Muscle of leg (tissue), 11 donors: Measurements from ENCODE around the gene LCN12. TPM values are rescaled to one million over a fixed set of nuclear protein-coding genes. Genes with fewer than 3 reads are reported as not detected.
"Not testable (repeated sequence)": the region's sequence is repeated elsewhere in the genome, so short reads cannot be mapped to it uniquely, and the experiment has no call there.

Source experiments
- DNase-seq: peaks from one replicate; pipeline ENCODE4 v3.0.0; 2013
- H3K27ac ChIP-seq: one replicate; pipeline ENCODE4 v1.5.1; 2013; ENCODE audit warnings: mild to moderate bottlenecking, low read length, control low read depth
- H3K27me3 ChIP-seq: one replicate; pipeline ENCODE4 v1.6.1; 2013; ENCODE audit warnings: low read length; ENCODE audit not compliant: control insufficient read depth, insufficient read depth
- H3K36me3 ChIP-seq: one replicate; pipeline ENCODE4 v1.6.1; 2013; ENCODE audit warnings: low read length; ENCODE audit not compliant: control insufficient read depth, insufficient read depth
- H3K4me1 ChIP-seq: one replicate; pipeline ENCODE4 v1.6.1; 2013; ENCODE audit warnings: low read length; ENCODE audit not compliant: control insufficient read depth, insufficient read depth
- H3K4me3 ChIP-seq: one replicate; pipeline ENCODE4 v1.5.1; 2013; ENCODE audit warnings: low read length, control low read depth
- H3K9me3 ChIP-seq: replicated peaks from 2 replicates; pipeline ENCODE4 v1.6.1; 2013; ENCODE audit warnings: low read depth, low read length; ENCODE audit not compliant: control insufficient read depth
- WGBS: methylation state at CpG from one replicate; pipeline ENCODE4 v1.1.5; 2013; ENCODE audit warnings: missing lambda C conversion rate; ENCODE audit not compliant: insufficient coverage; 5-methylcytosine and 5-hydroxymethylcytosine counted together
- polyA plus RNA-seq, 8 donors: library from polyadenylated mRNA; unstranded; fragments of 120-200 nt; gene quantifications; one replicate each; pipeline versions ENCODE4 v1.2.1 to v1.2.3, GENCODE V29; 2013; ENCODE audit warnings: inconsistent platforms in 1 of 8, low replicate concordance in 1 of 8; ENCODE audit not compliant: insufficient read length in 8 of 8, insufficient read depth in 1 of 8
- total RNA-seq: library from RNA; stranded (reverse); fragments of 120-200 nt; gene quantifications from one replicate; pipeline ENCODE4 v1.2.4, GENCODE V29; 2013

The LCN12 gene
- total and polyA plus RNA-seq, 9 donors, result 0.10 to 5.3 (median 0.71) TPM; not detected in 1

- peaks cover 11% of the 10 kb centered on the region for H3K36me3 ChIP-seq
- peaks cover 30% of the 10 kb centered on the region for H3K4me1 ChIP-seq
- WGBS, result 55% methylated on average over 15 of the region's 18 CpGs
- H3K27me3 ChIP-seq, result peaks cover 47% of the 10 kb centered on the region
- H3K9me3 ChIP-seq, result no peaks in the 10 kb centered on the region
- H3K27ac ChIP-seq, result no peak overlapping the region
- DNase-seq, result no peak
- H3K4me3 ChIP-seq, result no peak overlapping the region
Measured at GRCh38 chr9:136997830-136998234, 45.8 kb downstream of the LCN12 start.

GRCh38 chr9:137000177-137000930, 48.3 kb downstream of the LCN12 start:
- DNase-seq, result no peak
- peak overlapping the region; percentile 13 for H3K27ac ChIP-seq
- no peaks in the 10 kb centered on the region for H3K9me3 ChIP-seq
- H3K4me3 ChIP-seq, result no peak overlapping the region
- H3K4me1 ChIP-seq, result peaks cover 16% of the 10 kb centered on the region
- 67% methylated on average over 7 of the region's 10 CpGs for WGBS
- H3K36me3 ChIP-seq, result no peaks in the 10 kb centered on the region
- H3K27me3 ChIP-seq, result peaks cover 25% of the 10 kb centered on the region

DNA sequence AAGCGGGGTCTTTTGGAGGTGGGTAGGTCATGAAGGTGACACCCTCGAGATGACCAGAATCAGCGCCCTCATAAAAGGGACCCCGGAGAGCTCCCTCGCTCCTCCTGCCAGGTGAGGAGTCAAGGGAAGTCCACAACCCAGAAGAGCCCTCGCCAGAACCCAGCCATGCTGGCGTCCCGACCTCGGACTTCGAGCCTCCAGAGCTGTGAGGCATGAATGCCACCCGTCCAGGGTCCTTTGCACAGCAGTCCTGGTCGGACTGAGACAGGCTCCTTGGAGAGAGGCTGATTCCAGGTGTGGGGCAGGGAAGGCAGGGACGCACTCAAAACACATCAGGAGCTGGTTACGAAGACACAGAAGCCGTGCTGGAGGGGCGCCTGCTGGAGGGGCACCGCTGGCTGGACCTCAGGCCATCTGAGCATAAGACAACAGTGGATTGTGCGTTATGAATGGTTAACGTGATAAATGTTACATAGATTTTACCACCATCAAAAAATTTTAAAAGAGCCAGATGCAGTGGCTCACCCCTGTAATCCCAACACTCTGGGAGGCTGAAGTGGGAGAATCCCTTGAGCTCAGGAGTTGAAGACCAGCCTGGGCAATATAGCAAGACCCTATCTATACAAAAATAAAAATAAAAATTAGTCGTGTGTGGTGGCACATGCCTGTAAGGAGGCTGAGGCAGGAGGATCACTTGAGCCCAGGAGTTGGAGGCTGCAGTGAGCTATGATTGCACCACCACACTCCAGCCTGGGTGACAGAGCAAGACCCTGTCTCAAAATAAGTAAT, 50.0 kb downstream of the LCN12 start:
- Histone ChIP-seq H3K4me3 (no peak overlapping the region), H3K9me3 (no peaks in the 10 kb centered on the region), H3K27me3 (peaks cover 9% of the 10 kb centered on the region), H3K36me3 (no peaks in the 10 kb centered on the region), H3K4me1 (peaks cover 8% of the 10 kb centered on the region), H3K27ac (no peak overlapping the region)
- WGBS, result 75% methylated on average over 13 of the region's 20 CpGs
- DNase-seq, result no peak

GRCh38 chr9:137002646-137003041, 50.6 kb downstream of the LCN12 start:
- no peak overlapping the region for H3K4me3 ChIP-seq
- H3K4me1 ChIP-seq, result peaks cover 14% of the 10 kb centered on the region
- no peaks in the 10 kb centered on the region for H3K36me3 ChIP-seq
- DNase-seq, result no peak
- peaks cover 3% of the 10 kb centered on the region for H3K27me3 ChIP-seq
- 70% methylated on average over 10 of the region's 10 CpGs for WGBS
- no peaks in the 10 kb centered on the region for H3K9me3 ChIP-seq
- no peak overlapping the region for H3K27ac ChIP-seq

GRCh38 chr9:137004285-137004684, 52.2 kb downstream of the LCN12 start:
- peaks cover 22% of the 10 kb centered on the region for H3K4me1 ChIP-seq
- not testable (repeated sequence) for H3K9me3 ChIP-seq, H3K27ac ChIP-seq, H3K27me3 ChIP-seq, DNase-seq, H3K36me3 ChIP-seq, H3K4me3 ChIP-seq
- WGBS, result 24% methylated on average over 11 of the region's 17 CpGs

Other genes starting within 250 kb of the LCN12 start
Only the 30 nearest of the 33 such genes appear.
- gene LCN10, start 209.3 kb upstream of the LCN12 start, total RNA-seq, result 12.3 TPM
- gene LCN10, start 209.3 kb upstream of the LCN12 start, polyA plus RNA-seq, result 10 to 100 TPM in 4 of 8 donors, 1 to 10 TPM in 4; 2.5 to 15.5 (median 9.8) TPM
- gene LCN6, start 203.7 kb upstream of the LCN12 start, total RNA-seq, result not detected
- under 1 TPM in 2 of 8 donors, not detected in 6; 0.30 to 0.31 TPM for gene LCN6, start 203.7 kb upstream of the LCN12 start, polyA plus RNA-seq
- 6.9 TPM for gene LCN8, start 194.0 kb upstream of the LCN12 start, total RNA-seq
- gene LCN8, start 194.0 kb upstream of the LCN12 start, polyA plus RNA-seq, result 10 to 100 TPM in 1 of 8 donors, 1 to 10 TPM in 7; 1.6 to 12.8 (median 3.9) TPM
- not detected for gene LCN15, start 187.8 kb upstream of the LCN12 start, total RNA-seq
- 1 to 10 TPM in 1 of 8 donors, under 1 TPM in 7; 0.16 to 4.0 (median 0.68) TPM for gene LCN15, start 187.8 kb upstream of the LCN12 start, polyA plus RNA-seq
- gene TMEM141, start 160.9 kb upstream of the LCN12 start, total RNA-seq, result 43.8 TPM
- 10 to 100 TPM; 34.2 to 53.2 (median 44.6) TPM for gene TMEM141, start 160.9 kb upstream of the LCN12 start, polyA plus RNA-seq
- gene CCDC183, start 155.9 kb upstream of the LCN12 start, total RNA-seq, result 0.84 TPM
- 1 to 10 TPM; 1.2 to 4.6 (median 2.2) TPM for gene CCDC183, start 155.9 kb upstream of the LCN12 start, polyA plus RNA-seq
- gene RABL6, start 144.3 kb upstream of the LCN12 start, total RNA-seq, result 37.6 TPM
- gene RABL6, start 144.3 kb upstream of the LCN12 start, polyA plus RNA-seq, result 10 to 100 TPM; 53.6 to 66.0 (median 61.1) TPM
- gene AJM1, start 109.8 kb upstream of the LCN12 start, total RNA-seq, result 1.2 TPM
- 1 to 10 TPM; 1.5 to 3.7 (median 2.5) TPM for gene AJM1, start 109.8 kb upstream of the LCN12 start, polyA plus RNA-seq
- 145 TPM for gene PHPT1, start 102.9 kb upstream of the LCN12 start, total RNA-seq
- gene PHPT1, start 102.9 kb upstream of the LCN12 start, polyA plus RNA-seq, result 100 to 1,000 TPM; 103 to 137 (median 114) TPM
- gene MAMDC4, start 99.9 kb upstream of the LCN12 start, total RNA-seq, result 4.7 TPM
- 10 to 100 TPM in 2 of 8 donors, 1 to 10 TPM in 6; 2.7 to 33.5 (median 5.7) TPM for gene MAMDC4, start 99.9 kb upstream of the LCN12 start, polyA plus RNA-seq
- gene EDF1, start 86.0 kb upstream of the LCN12 start, total RNA-seq, result 418 TPM
- 100 to 1,000 TPM; 343 to 402 (median 381) TPM for gene EDF1, start 86.0 kb upstream of the LCN12 start, polyA plus RNA-seq
- gene TRAF2, start 65.8 kb upstream of the LCN12 start, total RNA-seq, result 5.4 TPM
- 10 to 100 TPM in 5 of 8 donors, 1 to 10 TPM in 3; 9.1 to 11.9 (median 10.3) TPM for gene TRAF2, start 65.8 kb upstream of the LCN12 start, polyA plus RNA-seq
- gene FBXW5, start 7.5 kb upstream of the LCN12 start, total RNA-seq, result 49.7 TPM
- 10 to 100 TPM; 39.9 to 54.8 (median 45.1) TPM for gene FBXW5, start 7.5 kb upstream of the LCN12 start, polyA plus RNA-seq
- gene C8G, start 7.0 kb upstream of the LCN12 start, total RNA-seq, result 0.58 TPM
- 1 to 10 TPM in 1 of 8 donors, under 1 TPM in 6, not detected in 1; 0.17 to 2.3 (median 0.86) TPM for gene C8G, start 7.0 kb upstream of the LCN12 start, polyA plus RNA-seq
- 8.4 TPM for gene PTGDS, start 25.2 kb downstream of the LCN12 start, total RNA-seq
- gene PTGDS, start 25.2 kb downstream of the LCN12 start, polyA plus RNA-seq, result 10 to 100 TPM in 3 of 8 donors, 1 to 10 TPM in 5; 2.8 to 15.9 (median 7.0) TPM
- 0.53 TPM for gene LCNL1, start 30.7 kb downstream of the LCN12 start, total RNA-seq
- 1 to 10 TPM in 1 of 8 donors, under 1 TPM in 7; 0.12 to 1.3 (median 0.34) TPM for gene LCNL1, start 30.7 kb downstream of the LCN12 start, polyA plus RNA-seq
- gene PAXX, start 40.1 kb downstream of the LCN12 start, total RNA-seq, result 19.1 TPM
- gene PAXX, start 40.1 kb downstream of the LCN12 start, polyA plus RNA-seq, result 10 to 100 TPM; 21.2 to 31.7 (median 27.3) TPM
- 0.27 TPM for gene CLIC3, start 44.3 kb downstream of the LCN12 start, total RNA-seq
- 1 to 10 TPM in 2 of 8 donors, under 1 TPM in 6; 0.34 to 8.4 (median 0.64) TPM for gene CLIC3, start 44.3 kb downstream of the LCN12 start, polyA plus RNA-seq
- 8.3 TPM for gene ABCA2, start 76.0 kb downstream of the LCN12 start, total RNA-seq
- gene ABCA2, start 76.0 kb downstream of the LCN12 start, polyA plus RNA-seq, result 10 to 100 TPM; 15.9 to 24.8 (median 19.0) TPM
- not detected for gene FUT7, start 79.8 kb downstream of the LCN12 start, total RNA-seq
- gene FUT7, start 79.8 kb downstream of the LCN12 start, polyA plus RNA-seq, result under 1 TPM in 4 of 8 donors, not detected in 4; 0.05 to 0.16 (median 0.10) TPM
- 32.1 TPM for gene NPDC1, start 93.9 kb downstream of the LCN12 start, total RNA-seq
- gene NPDC1, start 93.9 kb downstream of the LCN12 start, polyA plus RNA-seq, result 10 to 100 TPM; 38.4 to 63.4 (median 44.4) TPM
- gene ENTPD2, start 101.8 kb downstream of the LCN12 start, total RNA-seq, result 3.7 TPM
- gene ENTPD2, start 101.8 kb downstream of the LCN12 start, polyA plus RNA-seq, result 10 to 100 TPM in 7 of 8 donors, 1 to 10 TPM in 1; 9.6 to 20.6 (median 13.6) TPM
- gene SAPCD2, start 118.3 kb downstream of the LCN12 start, total RNA-seq, result 4.2 TPM
- 1 to 10 TPM; 3.4 to 7.2 (median 5.6) TPM for gene SAPCD2, start 118.3 kb downstream of the LCN12 start, polyA plus RNA-seq
- gene UAP1L1, start 125.2 kb downstream of the LCN12 start, total RNA-seq, result 3.1 TPM
- 1 to 10 TPM; 1.8 to 3.8 (median 2.0) TPM for gene UAP1L1, start 125.2 kb downstream of the LCN12 start, polyA plus RNA-seq
- 40.7 TPM for gene MAN1B1, start 134.7 kb downstream of the LCN12 start, total RNA-seq
- 10 to 100 TPM; 38.5 to 59.0 (median 45.8) TPM for gene MAN1B1, start 134.7 kb downstream of the LCN12 start, polyA plus RNA-seq
- gene DPP7, start 162.5 kb downstream of the LCN12 start, total RNA-seq, result 29.7 TPM
- 10 to 100 TPM; 23.9 to 43.9 (median 31.9) TPM for gene DPP7, start 162.5 kb downstream of the LCN12 start, polyA plus RNA-seq
- not detected for gene GRIN1, start 186.9 kb downstream of the LCN12 start, total RNA-seq
- gene GRIN1, start 186.9 kb downstream of the LCN12 start, polyA plus RNA-seq, result under 1 TPM in 4 of 8 donors, not detected in 4; 0.07 to 0.17 (median 0.11) TPM
- not detected for gene LRRC26, start 217.8 kb downstream of the LCN12 start, total RNA-seq
- under 1 TPM in 1 of 8 donors, not detected in 7; 0.14 TPM for gene LRRC26, start 217.8 kb downstream of the LCN12 start, polyA plus RNA-seq
- gene TMEM210, start 219.8 kb downstream of the LCN12 start, total RNA-seq, result not detected
- gene TMEM210, start 219.8 kb downstream of the LCN12 start, polyA plus RNA-seq, result not detected
- gene ANAPC2, start 236.3 kb downstream of the LCN12 start, total RNA-seq, result 20.4 TPM
- 10 to 100 TPM; 23.5 to 41.6 (median 33.5) TPM for gene ANAPC2, start 236.3 kb downstream of the LCN12 start, polyA plus RNA-seq